OCI-LY7 (cell line): ENCODE data around the gene KRT3. TPM values are rescaled to one million over a fixed set of nuclear protein-coding genes. Genes with fewer than 3 reads are reported as not detected.

Experiments used
- BruUV-seq: library from RNA; stranded (reverse); fragments of 400-500 nt; replicated peaks from 2 replicates; lab custom pipeline; 2021; lab: Mats Ljungman, UMichigan
- CTCF ChIA-PET: fragments of 300-600 bp; sonication (Branson Sonifier 250); formaldehyde crosslinking; loops from one replicate; lab custom pipeline; 2022; ENCODE audit warnings: antibody characterized with exemption; ENCODE audit not compliant: unreplicated experiment; lab: Charles Lee
- POLR2A ChIA-PET: fragments of 300-600 bp; sonication (Branson Sonifier 250); formaldehyde crosslinking; loops from one replicate; lab custom pipeline; 2022; ENCODE audit warnings: antibody characterized with exemption; lab: Charles Lee
- DNase-seq: peaks from one replicate; pipeline ENCODE4 v3.0.0-alpha.2; 2015; ENCODE audit warnings: low spot score
- H2AFZ ChIP-seq: fragments of 200-600 bp; sonication (generic), shearing (Covaris generic); 2 replicates; pipeline ENCODE4 v1.6.1; 2014; ENCODE audit warnings: mild to moderate bottlenecking, antibody characterized with exemption, low read length, moderate library complexity
- H3K27ac ChIP-seq: fragments of 200-600 bp; sonication (generic); 2 replicates; pipeline ENCODE4 v1.5.1; 2014; ENCODE audit warnings: mixed run types, low read depth, mild to moderate bottlenecking, moderate library complexity, low read length, inconsistent platforms; ENCODE audit not compliant: poor library complexity, severe bottlenecking
- H3K36me3 ChIP-seq: fragments of 200-600 bp; sonication (generic); 2 replicates; pipeline ENCODE4 v1.6.1; 2014; ENCODE audit warnings: mild to moderate bottlenecking, antibody characterized with exemption, low read length, moderate library complexity, mixed read lengths; ENCODE audit not compliant: insufficient read depth
- H3K4me1 ChIP-seq: fragments of 200-600 bp; sonication (generic); 2 replicates; pipeline ENCODE4 v1.5.1; 2014; ENCODE audit warnings: mild to moderate bottlenecking, low read length; ENCODE audit not compliant: insufficient read depth, poor library complexity, severe bottlenecking
- H3K4me2 ChIP-seq: fragments of 200-600 bp; sonication (generic); 2 replicates; pipeline ENCODE4 v1.6.1; 2014; ENCODE audit warnings: mild to moderate bottlenecking, low read length
- H3K4me3 ChIP-seq: fragments of 200-600 bp; sonication (generic); 2 replicates; pipeline ENCODE4 v1.5.1; 2014; ENCODE audit warnings: mild to moderate bottlenecking, low read depth, low read length; ENCODE audit not compliant: poor library complexity, severe bottlenecking
- H3K79me2 ChIP-seq: fragments of 200-600 bp; sonication (generic); 2 replicates; pipeline ENCODE4 v1.6.1; 2016; ENCODE audit warnings: low read depth, mild to moderate bottlenecking, low read length, moderate library complexity, mixed read lengths; ENCODE audit not compliant: insufficient read depth
- H3K9me2 ChIP-seq: fragments of 200-600 bp; sonication (generic); 2 replicates; pipeline ENCODE4 v1.6.1; 2016; ENCODE audit warnings: mild to moderate bottlenecking, low read length, mixed read lengths; ENCODE audit not compliant: insufficient read depth
- H3K9me3 ChIP-seq: fragments of 200-600 bp; sonication (generic); 2 replicates; pipeline ENCODE4 v1.6.1; 2014; ENCODE audit warnings: mild to moderate bottlenecking, mixed run types, low read length, mixed read lengths
- H4K20me1 ChIP-seq: fragments of 200-600 bp; sonication (generic); 2 replicates; pipeline ENCODE4 v1.6.1; 2014; ENCODE audit warnings: mild to moderate bottlenecking, antibody characterized with exemption, low read length, moderate library complexity, mixed read lengths; ENCODE audit not compliant: insufficient read depth
- CTCF ChIP-seq: fragments of 200-600 bp; sonication (generic); conservative IDR thresholded peaks from 2 replicates; pipeline ENCODE4 v1.5.1; 2014; ENCODE audit warnings: mild to moderate bottlenecking, antibody characterized with exemption, low read length, moderate library complexity, mixed read lengths
- EZH2phosphoT487 ChIP-seq: fragments of 200-600 bp; sonication (generic); IDR thresholded peaks from 2 replicates; pipeline ENCODE4 v1.6.1; 2018; ENCODE audit warnings: low read depth, borderline replicate concordance, mild to moderate bottlenecking, mixed run types, antibody characterized with exemption, low read length, moderate library complexity, mixed read lengths
- intact Hi-C: fragments of 100-400 bp; cut with micrococcal nuclease; formaldehyde crosslinking; loops from one replicate; pipeline ENCODE4 v1.10.0; 2022; ENCODE audit not compliant: unreplicated experiment
- total RNA-seq, 2 experiments: library from RNA; depleted of rRNA in 1 of 2; stranded (reverse); fragments of >200 nt in 1 of 2; shearing (Covaris generic) in 1 of 2; gene quantifications; 2 replicates each; pipeline ENCODE4 v1.2.3, GENCODE V29; 2014 to 2022

KRT3 gene
- total RNA-seq, 2 experiments from 2014 or later: not detected

- H4K20me1 ChIP-seq: no peaks in the 10 kb centered on the region
- H2AFZ ChIP-seq: no peak overlapping the region
- CTCF ChIA-PET: no interaction called here
- H3K27ac ChIP-seq: no peak overlapping the region
- TF ChIP-seq EZH2phosphoT487 (no peak), CTCF (no peak)
- H3K4me1 ChIP-seq: no peaks in the 10 kb centered on the region
- H3K36me3 ChIP-seq: no peaks in the 10 kb centered on the region
- POLR2A ChIA-PET: no interaction called here
- intact Hi-C loops: no loop called here
- H3K9me3 ChIP-seq: no peaks in the 10 kb centered on the region
- DNase-seq: no peak
- no TSS peak for BruUV-seq
- no peak overlapping the region for H3K4me3 ChIP-seq
- no peaks in the 10 kb centered on the region for H3K79me2 ChIP-seq
- H3K4me2 ChIP-seq: no peak overlapping the region
- H3K9me2 ChIP-seq: no peaks in the 10 kb centered on the region
Observed at GRCh38 chr12:52821071-52821730, 25.3 kb upstream of the KRT3 start.

GRCh38 chr12:52820521-52820920, 24.6 kb upstream of the KRT3 start:
- Histone ChIP-seq H4K20me1 (no peaks in the 10 kb centered on the region), H3K4me2 (no peak overlapping the region), H3K4me3 (no peak overlapping the region), H3K9me2 (no peaks in the 10 kb centered on the region), H2AFZ (no peak overlapping the region), H3K27ac (no peak overlapping the region), H3K79me2 (no peaks in the 10 kb centered on the region), H3K4me1 (no peaks in the 10 kb centered on the region), H3K36me3 (no peaks in the 10 kb centered on the region), H3K9me3 (no peaks in the 10 kb centered on the region)
- BruUV-seq: no TSS peak
- DNase-seq: no peak
- intact Hi-C loops: no loop called here
- ChIA-PET POLR2A (no interaction called here), CTCF (no interaction called here)
- TF ChIP-seq EZH2phosphoT487: no peak
- no peak for TF ChIP-seq CTCF

- POLR2A ChIA-PET: interaction anchor here (0.6 to 0.7 kb wide), 2 partner anchors 9 to 324 kb away, joined by 3 to 5 read pairs; no protein-coding TSS in a partner anchor
- Histone ChIP-seq H3K36me3 (no peaks in the 10 kb centered on the region), H3K4me1 (no peaks in the 10 kb centered on the region)
Observed at GRCh38 chr12:52819731-52820510, 24.0 kb upstream of the KRT3 start.

More at GRCh38 chr12:52819731-52820510, 24.0 kb upstream of the KRT3 start:
- CTCF ChIA-PET: no interaction called here
- TF ChIP-seq EZH2phosphoT487: no peak
- no peak for TF ChIP-seq CTCF
- DNase-seq: no peak
- Histone ChIP-seq H3K79me2 (no peaks in the 10 kb centered on the region), H3K4me2 (no peak overlapping the region), H3K9me2 (no peaks in the 10 kb centered on the region), H3K27ac (no peak overlapping the region), H4K20me1 (no peaks in the 10 kb centered on the region), H2AFZ (no peak overlapping the region), H3K4me3 (no peak overlapping the region), H3K9me3 (no peaks in the 10 kb centered on the region)
- BruUV-seq: no TSS peak
- intact Hi-C loops: no loop called here
